ENCODE data around the gene ERF.
"Not testable (repeated sequence)": the region's sequence is repeated elsewhere in the genome, so short reads cannot be mapped to it uniquely, and the experiment has no call there.

DNA sequence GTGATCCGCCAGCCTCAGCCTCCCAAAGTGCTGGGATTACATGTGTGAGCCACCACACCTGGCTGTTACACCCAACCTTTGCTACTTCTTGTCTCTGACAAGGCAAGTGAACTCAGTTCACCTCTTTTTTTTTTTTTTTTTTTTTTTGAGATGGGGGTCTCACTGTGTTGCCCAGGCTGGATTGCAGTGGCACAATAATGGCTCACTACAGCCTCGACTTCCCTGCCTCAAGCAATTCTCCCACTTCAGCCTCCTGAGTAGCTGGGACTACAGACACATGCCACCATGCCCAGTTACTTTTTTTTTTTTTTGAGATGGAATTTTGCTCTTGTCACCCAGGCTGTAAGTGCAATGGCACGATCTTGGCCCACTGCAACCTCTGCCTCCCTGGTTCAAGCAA is 2.9 kb upstream of the ERF start:
- TF ChIP-seq, protein P1, sequence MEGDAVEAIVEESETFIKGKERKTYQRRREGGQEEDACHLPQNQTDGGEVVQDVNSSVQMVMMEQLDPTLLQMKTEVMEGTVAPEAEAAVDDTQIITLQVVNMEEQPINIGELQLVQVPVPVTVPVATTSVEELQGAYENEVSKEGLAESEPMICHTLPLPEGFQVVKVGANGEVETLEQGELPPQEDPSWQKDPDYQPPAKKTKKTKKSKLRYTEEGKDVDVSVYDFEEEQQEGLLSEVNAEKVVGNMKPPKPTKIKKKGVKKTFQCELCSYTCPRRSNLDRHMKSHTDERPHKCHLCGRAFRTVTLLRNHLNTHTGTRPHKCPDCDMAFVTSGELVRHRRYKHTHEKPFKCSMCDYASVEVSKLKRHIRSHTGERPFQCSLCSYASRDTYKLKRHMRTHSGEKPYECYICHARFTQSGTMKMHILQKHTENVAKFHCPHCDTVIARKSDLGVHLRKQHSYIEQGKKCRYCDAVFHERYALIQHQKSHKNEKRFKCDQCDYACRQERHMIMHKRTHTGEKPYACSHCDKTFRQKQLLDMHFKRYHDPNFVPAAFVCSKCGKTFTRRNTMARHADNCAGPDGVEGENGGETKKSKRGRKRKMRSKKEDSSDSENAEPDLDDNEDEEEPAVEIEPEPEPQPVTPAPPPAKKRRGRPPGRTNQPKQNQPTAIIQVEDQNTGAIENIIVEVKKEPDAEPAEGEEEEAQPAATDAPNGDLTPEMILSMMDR (IDR thresholded peaks at IDR 0.05; ENCODE audit: low read depth, low read length) = not testable (repeated sequence)
- TF ChIP-seq POLR2A (IDR thresholded peaks at IDR 0.05; ENCODE audit: extremely low read depth, insufficient read length); MYC (IDR thresholded peaks at IDR 0.05; ENCODE audit: low read depth, low read length): not testable (repeated sequence)
- TF ChIP-seq, protein P2, sequence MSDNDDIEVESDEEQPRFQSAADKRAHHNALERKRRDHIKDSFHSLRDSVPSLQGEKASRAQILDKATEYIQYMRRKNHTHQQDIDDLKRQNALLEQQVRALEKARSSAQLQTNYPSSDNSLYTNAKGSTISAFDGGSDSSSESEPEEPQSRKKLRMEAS (IDR thresholded peaks at IDR 0.05; ENCODE audit: low read depth, low read length) = not testable (repeated sequence)
